A549 (cell line): ENCODE results near the gene COG5.

Source experiments
- BHLHE40 ChIP-seq: IDR thresholded peaks from 2 replicates; pipeline ENCODE4 v1.6.1; 2012; ENCODE audit warnings: low read depth, low read length, inconsistent platforms
- CBX8 ChIP-seq: fragments of 200-600 bp; sonication (generic); IDR thresholded peaks from 2 replicates; pipeline ENCODE4 v1.6.1; 2016
- CTCF ChIP-seq: fragments of >200 bp; sonication (Bioruptor Twin); formaldehyde crosslinking; IDR thresholded peaks from 3 replicates; pipeline ENCODE4 v1.5.1; 2016
- ELK1 ChIP-seq: fragments of 150-350 bp; IDR thresholded peaks from 2 replicates; pipeline ENCODE4 v1.6.1; 2014; ENCODE audit warnings: low read depth, mild to moderate bottlenecking, low read length
- EP300 ChIP-seq, 2 experiments: fragments of >200 bp; sonication (Bioruptor Twin); formaldehyde crosslinking; IDR thresholded peaks; 2 replicates in 1 of 2; 3 replicates in 1 of 2; pipeline ENCODE4 v1.6.1; 2016 to 2017
- ESRRA ChIP-seq: fragments of 150-350 bp; IDR thresholded peaks from 2 replicates; pipeline ENCODE4 v1.6.1; 2014; ENCODE audit warnings: mild to moderate bottlenecking, low read length, borderline replicate concordance
- HMGXB4 ChIP-seq: fragments of 250-450 bp; sonication (Bioruptor Pico); IDR thresholded peaks from 2 replicates; pipeline ENCODE4 v1.5.0; 2021; ENCODE audit warnings: mild to moderate bottlenecking, moderate library complexity, borderline replicate concordance
- MAFK ChIP-seq: fragments of 450-650 bp; IDR thresholded peaks from 2 replicates; pipeline ENCODE4 v1.6.1; 2014; ENCODE audit not compliant: partially characterized antibody
- MAX ChIP-seq: IDR thresholded peaks from 2 replicates; pipeline ENCODE4 v1.6.1; 2012
- NFE2L2 ChIP-seq: fragments of 150-350 bp; conservative IDR thresholded peaks from 2 replicates; pipeline ENCODE4 v1.6.1; 2014; ENCODE audit warnings: low read length
- PBX3 ChIP-seq: IDR thresholded peaks from 2 replicates; pipeline ENCODE4 v1.6.1; 2012
- POLR2A ChIP-seq: IDR thresholded peaks from 2 replicates; pipeline ENCODE4 v1.6.1; 2012; ENCODE audit warnings: mild to moderate bottlenecking, low read length
- POLR2AphosphoS2 ChIP-seq: conservative IDR thresholded peaks from 2 replicates; pipeline ENCODE4 v1.6.1; 2012; ENCODE audit warnings: low read length, improper control_type of control experiment, inconsistent platforms

- TF ChIP-seq NFE2L2 (no peak), CTCF (no peak), MAX (no peak), MAFK (no peak), POLR2A (no peak), ESRRA (no peak), POLR2AphosphoS2 (no peak), CBX8 (no peak), BHLHE40 (no peak), PBX3 (no peak), ELK1 (no peak), EP300 (IDR thresholded peaks at IDR 0.05) (no peak), HMGXB4 (no peak)
Observed at GRCh38 chr7:107164092-107164491, 399.6 kb downstream of the COG5 start.
